MCF 10A (cell line): ENCODE data around the gene ABLIM2. TPM values are rescaled to one million over a fixed set of nuclear protein-coding genes. Genes with fewer than 3 reads are reported as not detected.
"Not testable (repeated sequence)": the region's sequence is repeated elsewhere in the genome, so short reads cannot be mapped to it uniquely, and the experiment has no call there.

Source experiments
- BruUV-seq: library from RNA; stranded (reverse); fragments of 400-500 nt; replicated peaks from 2 replicates; lab custom pipeline; 2021; lab: Mats Ljungman, UMichigan
- CTCF ChIA-PET: fragments of 300-600 bp; sonication (Branson Sonifier 250); formaldehyde crosslinking; extraction: SDS; loops from one replicate; lab custom pipeline; 2021; ENCODE audit warnings: antibody characterized with exemption, inconsistent platforms; lab: Yijun Ruan, JAX
- POLR2A ChIA-PET: fragments of 300-600, 350-650 bp; sonication (Branson Sonifier 250); formaldehyde crosslinking; extraction: SDS; loops from one replicate; lab custom pipeline; 2020; ENCODE audit warnings: antibody characterized with exemption, inconsistent platforms; lab: Yijun Ruan, JAX
- DNase-seq: peaks from one replicate; pipeline ENCODE4 v3.0.0-alpha.2; 2018; ENCODE audit not compliant: unreplicated experiment
- H3K27ac Mint-ChIP-seq: one replicate; pipeline ENCODE4 v1.8.0; 2022; ENCODE audit warnings: mild to moderate bottlenecking, low read depth, mixed read lengths; ENCODE audit not compliant: unreplicated experiment
- H3K27me3 Mint-ChIP-seq: one replicate; pipeline ENCODE4 v1.8.0; 2022; ENCODE audit warnings: mixed read lengths; ENCODE audit not compliant: insufficient read depth, unreplicated experiment
- H3K36me3 Mint-ChIP-seq: one replicate; pipeline ENCODE4 v1.8.0; 2022; ENCODE audit warnings: mild to moderate bottlenecking, moderate library complexity, mixed read lengths; ENCODE audit not compliant: insufficient read depth, unreplicated experiment
- H3K4me1 Mint-ChIP-seq: one replicate; pipeline ENCODE4 v1.8.0; 2022; ENCODE audit warnings: mixed read lengths; ENCODE audit not compliant: insufficient read depth, unreplicated experiment
- H3K4me3 Mint-ChIP-seq: one replicate; pipeline ENCODE4 v1.8.0; 2022; ENCODE audit warnings: mild to moderate bottlenecking, moderate library complexity, mixed read lengths; ENCODE audit not compliant: unreplicated experiment
- H3K9me3 Mint-ChIP-seq: one replicate; pipeline ENCODE4 v1.8.0; 2022; ENCODE audit warnings: mixed read lengths; ENCODE audit not compliant: unreplicated experiment
- CTCF ChIP-seq: fragments of 200-600 bp; IDR thresholded peaks from one replicate; pipeline ENCODE4 v1.8.0; 2022; ENCODE audit warnings: antibody characterized with exemption, mild to moderate bottlenecking; ENCODE audit not compliant: unreplicated experiment
- intact Hi-C: fragments of 100-400 bp; cut with micrococcal nuclease; formaldehyde crosslinking; loops from 2 replicates; pipeline ENCODE4 v1.14.1; 2022
- total RNA-seq: library from RNA; stranded (reverse); gene quantifications from 2 replicates; pipeline ENCODE4 v1.2.3, GENCODE V29; 2022

ABLIM2 gene
- total RNA-seq, 1 experiment from 2014 or later: 5.3 TPM

- intact Hi-C loops: no loop called here
- DNase-seq: no peak
- no peak overlapping the region for H3K27ac Mint-ChIP-seq
- peaks cover 13% of the 10 kb centered on the region for H3K4me1 Mint-ChIP-seq
- no TSS peak for BruUV-seq
- TF ChIP-seq CTCF: no peak
- no peaks in the 10 kb centered on the region for H3K9me3 Mint-ChIP-seq
- CTCF ChIA-PET: interaction anchor here (0.8 to 7.7 kb wide), 4 partner anchors 9 to 120 kb away, joined by 3 to 66 read pairs (median 4); no protein-coding TSS in a partner anchor
- POLR2A ChIA-PET: no interaction called here
- H3K36me3 Mint-ChIP-seq: no peaks in the 10 kb centered on the region
- H3K4me3 Mint-ChIP-seq: no peak overlapping the region
- no peaks in the 10 kb centered on the region for H3K27me3 Mint-ChIP-seq
Measured at GRCh38 chr4:7924570-7924969, 234.0 kb downstream of the ABLIM2 start.

- no peak for TF ChIP-seq CTCF
- H3K4me1 Mint-ChIP-seq: peaks cover 9% of the 10 kb centered on the region
- no peak for DNase-seq
- H3K36me3 Mint-ChIP-seq: no peaks in the 10 kb centered on the region
- H3K27me3 Mint-ChIP-seq: no peaks in the 10 kb centered on the region
- H3K4me3 Mint-ChIP-seq: no peak overlapping the region
- H3K27ac Mint-ChIP-seq: no peak overlapping the region
- no peaks in the 10 kb centered on the region for H3K9me3 Mint-ChIP-seq
- ChIA-PET CTCF (interaction anchor here (1.2 kb wide), 1 partner anchor 49 kb away, joined by 3 read pairs; no protein-coding TSS in a partner anchor), POLR2A (no interaction called here)
- intact Hi-C loops: no loop called here
- no TSS peak for BruUV-seq
Measured at GRCh38 chr4:7924163-7924562, 234.4 kb downstream of the ABLIM2 start.

DNA sequence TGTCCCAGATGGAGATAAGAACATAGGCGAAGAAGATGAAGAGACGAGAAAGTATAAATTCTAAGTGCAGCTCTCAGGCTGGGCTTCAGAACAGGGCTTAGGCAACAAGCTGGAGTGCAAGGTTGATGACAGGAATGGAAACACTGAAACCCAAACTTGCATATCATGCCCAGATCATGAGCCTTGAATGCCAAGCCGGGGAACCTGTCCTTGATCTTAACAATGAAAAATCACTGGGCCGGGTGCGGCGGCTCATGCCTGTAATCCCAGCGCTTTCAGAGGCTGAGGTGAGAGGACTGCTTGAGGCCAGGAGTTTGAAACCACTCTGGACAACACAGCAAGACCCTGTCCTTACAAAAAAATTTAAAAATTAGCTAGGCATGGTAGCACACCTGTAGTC is 236.1 kb downstream of the ABLIM2 start:
- no peak for DNase-seq
- Mint-ChIP-seq H3K27ac (no peak overlapping the region), H3K9me3 (no peaks in the 10 kb centered on the region), H3K27me3 (no peaks in the 10 kb centered on the region), H3K36me3 (no peaks in the 10 kb centered on the region), H3K4me1 (peaks cover 11% of the 10 kb centered on the region), H3K4me3 (no peak overlapping the region)
- no peak for TF ChIP-seq CTCF
- intact Hi-C loops: no loop called here
- no TSS peak for BruUV-seq
- ChIA-PET POLR2A (interaction anchor here (0.7 kb wide), 1 partner anchor 155 kb away, joined by 4 read pairs; no protein-coding TSS in a partner anchor), CTCF (interaction anchor here (0.7 to 1.2 kb wide), 2 partner anchors 64 to 65 kb away, joined by 3 read pairs; no protein-coding TSS in a partner anchor)

DNA sequence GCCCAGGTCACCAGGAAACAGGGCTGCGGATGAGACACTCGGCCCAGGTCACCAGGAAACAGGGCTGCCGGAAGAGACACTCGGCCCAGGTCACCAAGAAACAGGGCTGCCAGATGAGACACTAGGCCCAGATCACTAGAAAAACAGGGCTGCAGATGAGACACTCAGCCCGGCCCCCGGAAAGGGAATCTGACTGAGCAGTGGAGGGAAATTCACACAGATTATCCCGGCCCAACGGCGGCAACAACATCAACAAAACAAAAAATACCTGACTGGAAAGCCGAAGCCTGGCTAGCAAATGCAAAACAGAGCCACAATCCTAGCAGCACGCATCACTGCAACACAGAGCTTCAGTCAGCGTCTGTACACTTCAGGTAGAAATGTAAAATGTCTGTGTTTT is 239.6 kb downstream of the ABLIM2 start:
- Mint-ChIP-seq H3K27ac (no peak overlapping the region), H3K9me3 (no peaks in the 10 kb centered on the region), H3K4me1 (peaks cover 12% of the 10 kb centered on the region), H3K4me3 (no peak overlapping the region), H3K36me3 (no peaks in the 10 kb centered on the region), H3K27me3 (no peaks in the 10 kb centered on the region)
- no peak for DNase-seq
- TF ChIP-seq CTCF: no peak
- CTCF ChIA-PET: no interaction called here
- POLR2A ChIA-PET: no interaction called here
- intact Hi-C loops: no loop called here
- BruUV-seq: no TSS peak

GRCh38 chr4:7918187-7918586 is 240.4 kb downstream of the ABLIM2 start:
- DNase-seq, intact Hi-C loops, H3K27ac Mint-ChIP-seq, H3K36me3 Mint-ChIP-seq, H3K4me3 Mint-ChIP-seq, BruUV-seq, H3K27me3 Mint-ChIP-seq, H3K9me3 Mint-ChIP-seq, POLR2A ChIA-PET: not testable (repeated sequence)
- peaks cover 12% of the 10 kb centered on the region for H3K4me1 Mint-ChIP-seq
- CTCF ChIA-PET: interaction anchor here (0.6 kb wide), 1 partner anchor 39 kb away, joined by 3 read pairs; no protein-coding TSS in a partner anchor
